Renal pelvis (tissue), 4 donors: Measurements from ENCODE around the gene CHIC1. TPM values are rescaled to one million over a fixed set of nuclear protein-coding genes. Genes with fewer than 3 reads are reported as not detected.
"Not testable (repeated sequence)": the region's sequence is repeated elsewhere in the genome, so short reads cannot be mapped to it uniquely, and the experiment has no call there.

Experiments
- DNase-seq: peaks from one replicate; pipeline ENCODE4 v3.0.0-alpha.2; 2013
- polyA plus RNA-seq, 3 donors: library from polyadenylated mRNA; unstranded; fragments of 120-200 nt; gene quantifications; one replicate each; pipeline ENCODE4 v1.2.1, GENCODE V29; 2013; ENCODE audit not compliant: insufficient read length in 3 of 3

The CHIC1 gene
- polyA plus RNA-seq, 3 donors = 8.6 to 11.7 (median 10.9) TPM

GRCh38 chrX:73707014-73707413 is 144.0 kb downstream of the CHIC1 start:
- not testable (repeated sequence) for DNase-seq

GRCh38 chrX:73728602-73729001 is 165.6 kb downstream of the CHIC1 start:
- no peak for DNase-seq

Other genes starting within 250 kb of the CHIC1 start
- gene CDX4, start 116.1 kb upstream of the CHIC1 start, polyA plus RNA-seq = not detected